ENCODE measurements around the gene SRRM3. TPM values are rescaled to one million over a fixed set of nuclear protein-coding genes. Genes with fewer than 3 reads are reported as not detected.

Gene SRRM3
- total and polyA plus RNA-seq, 9 of the 15 experiments (the other 6 are each of a cell fraction or from before 2014, with no cell fraction given): 0.04 to 0.91 (median 0.46) TPM; not detected in 2

DNA sequence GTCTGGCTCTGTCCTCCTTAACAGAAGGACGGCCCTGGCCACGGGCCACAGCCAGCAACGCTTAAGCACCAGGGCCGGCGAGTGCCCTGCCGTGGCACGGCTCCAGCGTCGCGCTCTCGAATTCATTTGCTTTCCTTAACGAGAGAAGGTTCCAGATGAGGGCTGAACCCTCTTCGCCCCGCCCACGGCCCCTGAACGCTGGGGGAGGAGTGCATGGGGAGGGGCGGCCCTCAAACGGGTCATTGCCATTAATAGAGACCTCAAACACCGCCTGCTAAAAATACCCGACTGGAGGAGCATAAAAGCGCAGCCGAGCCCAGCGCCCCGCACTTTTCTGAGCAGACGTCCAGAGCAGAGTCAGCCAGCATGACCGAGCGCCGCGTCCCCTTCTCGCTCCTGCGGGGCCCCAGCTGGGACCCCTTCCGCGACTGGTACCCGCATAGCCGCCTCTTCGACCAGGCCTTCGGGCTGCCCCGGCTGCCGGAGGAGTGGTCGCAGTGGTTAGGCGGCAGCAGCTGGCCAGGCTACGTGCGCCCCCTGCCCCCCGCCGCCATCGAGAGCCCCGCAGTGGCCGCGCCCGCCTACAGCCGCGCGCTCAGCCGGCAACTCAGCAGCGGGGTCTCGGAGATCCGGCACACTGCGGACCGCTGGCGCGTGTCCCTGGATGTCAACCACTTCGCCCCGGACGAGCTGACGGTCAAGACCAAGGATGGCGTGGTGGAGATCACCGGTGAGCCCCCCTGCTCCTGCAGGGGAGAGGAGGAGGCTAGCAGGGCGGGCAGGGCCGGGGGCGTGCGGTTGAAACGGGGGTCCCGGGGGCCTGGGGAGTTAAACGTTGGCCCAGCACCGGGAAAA is 100.9 kb downstream of the SRRM3 start, which contains the start of gene HSPB1 (continued):
- TF ChIP-seq, protein P1, sequence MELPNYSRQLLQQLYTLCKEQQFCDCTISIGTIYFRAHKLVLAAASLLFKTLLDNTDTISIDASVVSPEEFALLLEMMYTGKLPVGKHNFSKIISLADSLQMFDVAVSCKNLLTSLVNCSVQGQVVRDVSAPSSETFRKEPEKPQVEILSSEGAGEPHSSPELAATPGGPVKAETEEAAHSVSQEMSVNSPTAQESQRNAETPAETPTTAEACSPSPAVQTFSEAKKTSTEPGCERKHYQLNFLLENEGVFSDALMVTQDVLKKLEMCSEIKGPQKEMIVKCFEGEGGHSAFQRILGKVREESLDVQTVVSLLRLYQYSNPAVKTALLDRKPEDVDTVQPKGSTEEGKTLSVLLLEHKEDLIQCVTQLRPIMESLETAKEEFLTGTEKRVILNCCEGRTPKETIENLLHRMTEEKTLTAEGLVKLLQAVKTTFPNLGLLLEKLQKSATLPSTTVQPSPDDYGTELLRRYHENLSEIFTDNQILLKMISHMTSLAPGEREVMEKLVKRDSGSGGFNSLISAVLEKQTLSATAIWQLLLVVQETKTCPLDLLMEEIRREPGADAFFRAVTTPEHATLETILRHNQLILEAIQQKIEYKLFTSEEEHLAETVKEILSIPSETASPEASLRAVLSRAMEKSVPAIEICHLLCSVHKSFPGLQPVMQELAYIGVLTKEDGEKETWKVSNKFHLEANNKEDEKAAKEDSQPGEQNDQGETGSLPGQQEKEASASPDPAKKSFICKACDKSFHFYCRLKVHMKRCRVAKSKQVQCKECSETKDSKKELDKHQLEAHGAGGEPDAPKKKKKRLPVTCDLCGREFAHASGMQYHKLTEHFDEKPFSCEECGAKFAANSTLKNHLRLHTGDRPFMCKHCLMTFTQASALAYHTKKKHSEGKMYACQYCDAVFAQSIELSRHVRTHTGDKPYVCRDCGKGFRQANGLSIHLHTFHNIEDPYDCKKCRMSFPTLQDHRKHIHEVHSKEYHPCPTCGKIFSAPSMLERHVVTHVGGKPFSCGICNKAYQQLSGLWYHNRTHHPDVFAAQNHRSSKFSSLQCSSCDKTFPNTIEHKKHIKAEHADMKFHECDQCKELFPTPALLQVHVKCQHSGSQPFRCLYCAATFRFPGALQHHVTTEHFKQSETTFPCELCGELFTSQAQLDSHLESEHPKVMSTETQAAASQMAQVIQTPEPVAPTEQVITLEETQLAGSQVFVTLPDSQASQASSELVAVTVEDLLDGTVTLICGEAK (IDR thresholded peaks at IDR 0.05): peak; percentile 19; the same call in 1 of the 2 replicates
- TF ChIP-seq, protein P1 (CRISPR knock-in tag; IDR thresholded peaks at IDR 0.05): no peak
- TF ChIP-seq PRPF4 (IDR thresholded peaks at IDR 0.05; ENCODE audit: insufficient read depth, low read depth, low read length, poor library complexity, severe bottlenecking): peak; percentile 73
- TF ChIP-seq PHF20 (IDR thresholded peaks at IDR 0.05; ENCODE audit: partially characterized antibody): no peak
- TF ChIP-seq TGIF2 (CRISPR knock-in tag; IDR thresholded peaks at IDR 0.05): no peak; the same call in 1 of the 2 replicates
- TF ChIP-seq, protein P2, sequence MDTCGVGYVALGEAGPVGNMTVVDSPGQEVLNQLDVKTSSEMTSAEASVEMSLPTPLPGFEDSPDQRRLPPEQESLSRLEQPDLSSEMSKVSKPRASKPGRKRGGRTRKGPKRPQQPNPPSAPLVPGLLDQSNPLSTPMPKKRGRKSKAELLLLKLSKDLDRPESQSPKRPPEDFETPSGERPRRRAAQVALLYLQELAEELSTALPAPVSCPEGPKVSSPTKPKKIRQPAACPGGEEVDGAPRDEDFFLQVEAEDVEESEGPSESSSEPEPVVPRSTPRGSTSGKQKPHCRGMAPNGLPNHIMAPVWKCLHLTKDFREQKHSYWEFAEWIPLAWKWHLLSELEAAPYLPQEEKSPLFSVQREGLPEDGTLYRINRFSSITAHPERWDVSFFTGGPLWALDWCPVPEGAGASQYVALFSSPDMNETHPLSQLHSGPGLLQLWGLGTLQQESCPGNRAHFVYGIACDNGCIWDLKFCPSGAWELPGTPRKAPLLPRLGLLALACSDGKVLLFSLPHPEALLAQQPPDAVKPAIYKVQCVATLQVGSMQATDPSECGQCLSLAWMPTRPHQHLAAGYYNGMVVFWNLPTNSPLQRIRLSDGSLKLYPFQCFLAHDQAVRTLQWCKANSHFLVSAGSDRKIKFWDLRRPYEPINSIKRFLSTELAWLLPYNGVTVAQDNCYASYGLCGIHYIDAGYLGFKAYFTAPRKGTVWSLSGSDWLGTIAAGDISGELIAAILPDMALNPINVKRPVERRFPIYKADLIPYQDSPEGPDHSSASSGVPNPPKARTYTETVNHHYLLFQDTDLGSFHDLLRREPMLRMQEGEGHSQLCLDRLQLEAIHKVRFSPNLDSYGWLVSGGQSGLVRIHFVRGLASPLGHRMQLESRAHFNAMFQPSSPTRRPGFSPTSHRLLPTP (IDR thresholded peaks at IDR 0.05; ENCODE audit: borderline replicate concordance, extremely low read depth, insufficient read length): no peak
- TF ChIP-seq L3MBTL2 (IDR thresholded peaks at IDR 0.05): peak; percentile 96
- TF ChIP-seq, protein P3, sequence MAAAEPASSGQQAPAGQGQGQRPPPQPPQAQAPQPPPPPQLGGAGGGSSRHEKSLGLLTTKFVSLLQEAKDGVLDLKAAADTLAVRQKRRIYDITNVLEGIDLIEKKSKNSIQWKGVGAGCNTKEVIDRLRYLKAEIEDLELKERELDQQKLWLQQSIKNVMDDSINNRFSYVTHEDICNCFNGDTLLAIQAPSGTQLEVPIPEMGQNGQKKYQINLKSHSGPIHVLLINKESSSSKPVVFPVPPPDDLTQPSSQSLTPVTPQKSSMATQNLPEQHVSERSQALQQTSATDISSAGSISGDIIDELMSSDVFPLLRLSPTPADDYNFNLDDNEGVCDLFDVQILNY (CRISPR knock-in tag; IDR thresholded peaks at IDR 0.05): no peak
- TF ChIP-seq, protein P4, sequence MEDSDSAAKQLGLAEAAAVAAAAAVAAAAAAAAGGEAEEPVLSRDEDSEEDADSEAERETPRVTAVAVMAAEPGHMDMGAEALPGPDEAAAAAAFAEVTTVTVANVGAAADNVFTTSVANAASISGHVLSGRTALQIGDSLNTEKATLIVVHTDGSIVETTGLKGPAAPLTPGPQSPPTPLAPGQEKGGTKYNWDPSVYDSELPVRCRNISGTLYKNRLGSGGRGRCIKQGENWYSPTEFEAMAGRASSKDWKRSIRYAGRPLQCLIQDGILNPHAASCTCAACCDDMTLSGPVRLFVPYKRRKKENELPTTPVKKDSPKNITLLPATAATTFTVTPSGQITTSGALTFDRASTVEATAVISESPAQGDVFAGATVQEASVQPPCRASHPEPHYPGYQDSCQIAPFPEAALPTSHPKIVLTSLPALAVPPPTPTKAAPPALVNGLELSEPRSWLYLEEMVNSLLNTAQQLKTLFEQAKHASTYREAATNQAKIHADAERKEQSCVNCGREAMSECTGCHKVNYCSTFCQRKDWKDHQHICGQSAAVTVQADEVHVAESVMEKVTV (CRISPR knock-in tag; IDR thresholded peaks at IDR 0.05): no peak
- TF ChIP-seq ZNF165 (CRISPR knock-in tag; IDR thresholded peaks at IDR 0.05; ENCODE audit: borderline replicate concordance): 0 out of 2 replicates have a peak, but pooled peaks have one; percentile 47

Measured in K562 (cell line).